WERI-Rb-1 (cell line): ENCODE measurements around the gene NAA16.
"Not testable (repeated sequence)": the region's sequence is repeated elsewhere in the genome, so short reads cannot be mapped to it uniquely, and the experiment has no call there.

Experiments
- DNase-seq: peaks from one replicate; pipeline ENCODE4 v3.0.0-alpha.2; 2020
- H3K27ac ChIP-seq: fragments of 250-450 bp; sonication (Bioruptor Pico); 2 replicates; pipeline ENCODE4 v1.5.1; 2020; ENCODE audit warnings: mild to moderate bottlenecking, moderate library complexity
- H3K27me3 ChIP-seq: fragments of 250-450 bp; sonication (Bioruptor Pico); 2 replicates; pipeline ENCODE4 v1.5.1; 2021; ENCODE audit warnings: mild to moderate bottlenecking, low read depth, moderate library complexity; ENCODE audit not compliant: insufficient read depth, severe bottlenecking
- H3K36me3 ChIP-seq: fragments of 250-450 bp; sonication (Bioruptor Pico); 2 replicates; pipeline ENCODE4 v1.5.1; 2020; ENCODE audit warnings: mild to moderate bottlenecking, moderate library complexity
- H3K4me3 ChIP-seq: 2 replicates; pipeline ENCODE4 v1.5.1; 2011; ENCODE audit warnings: low read depth, mild to moderate bottlenecking, control low read depth, low read length
- H3K9me3 ChIP-seq: fragments of 250-450 bp; sonication (Bioruptor Pico); 2 replicates; pipeline ENCODE4 v1.5.1; 2021; ENCODE audit warnings: mild to moderate bottlenecking, moderate library complexity; ENCODE audit not compliant: severe bottlenecking
- CTCF ChIP-seq: IDR thresholded peaks from 2 replicates; pipeline ENCODE4 v1.5.1; 2011; ENCODE audit warnings: low read depth, mild to moderate bottlenecking, control low read depth, inconsistent platforms, low read length

The NAA16 gene

GRCh38 chr13:41413872-41414271 lies 102.8 kb downstream of the NAA16 start:
- no peak for DNase-seq
- no peak overlapping the region for H3K4me3 ChIP-seq

GRCh38 chr13:41416276-41416675 lies 105.2 kb downstream of the NAA16 start:
- H3K36me3 ChIP-seq, result no peaks in the 10 kb centered on the region
- H3K27ac ChIP-seq, result no peak overlapping the region
- H3K9me3 ChIP-seq, result no peaks in the 10 kb centered on the region
- DNase-seq, result no peak
- no peak for TF ChIP-seq CTCF
- H3K27me3 ChIP-seq, result no peaks in the 10 kb centered on the region
- H3K4me3 ChIP-seq, result no peak overlapping the region

More at GRCh38 chr13:41413872-41414271, 102.8 kb downstream of the NAA16 start:
- Histone ChIP-seq H3K9me3 (no peaks in the 10 kb centered on the region), H3K27me3 (no peaks in the 10 kb centered on the region), H3K36me3 (no peaks in the 10 kb centered on the region), H3K27ac (no peak overlapping the region)
- TF ChIP-seq CTCF, result no peak

- H3K36me3 ChIP-seq, result no peaks in the 10 kb centered on the region
Observed at GRCh38 chr13:41418027-41418426, 107.0 kb downstream of the NAA16 start.

GRCh38 chr13:41418731-41419130 lies 107.7 kb downstream of the NAA16 start:
- no peak overlapping the region for H3K27ac ChIP-seq
- H3K4me3 ChIP-seq, result no peak overlapping the region
- no peaks in the 10 kb centered on the region for H3K9me3 ChIP-seq
- H3K27me3 ChIP-seq, result no peaks in the 10 kb centered on the region
- TF ChIP-seq CTCF, result no peak
- no peaks in the 10 kb centered on the region for H3K36me3 ChIP-seq
- no peak for DNase-seq

More at GRCh38 chr13:41418027-41418426, 107.0 kb downstream of the NAA16 start:
- Histone ChIP-seq H3K27me3 (no peaks in the 10 kb centered on the region), H3K27ac (no peak overlapping the region), H3K9me3 (no peaks in the 10 kb centered on the region), H3K4me3 (no peak overlapping the region)
- TF ChIP-seq CTCF, result no peak
- no peak for DNase-seq

GRCh38 chr13:41419206-41419605 lies 108.1 kb downstream of the NAA16 start:
- no peak for DNase-seq
- H3K27me3 ChIP-seq, result no peaks in the 10 kb centered on the region
- H3K27ac ChIP-seq, result no peak overlapping the region
- no peak overlapping the region for H3K4me3 ChIP-seq
- TF ChIP-seq CTCF, result no peak
- no peaks in the 10 kb centered on the region for H3K36me3 ChIP-seq
- H3K9me3 ChIP-seq, result no peaks in the 10 kb centered on the region

- H3K36me3 ChIP-seq, result no peaks in the 10 kb centered on the region
- no peak overlapping the region for H3K4me3 ChIP-seq
- H3K27ac ChIP-seq, result no peak overlapping the region
- no peaks in the 10 kb centered on the region for H3K9me3 ChIP-seq
- no peak for DNase-seq
- TF ChIP-seq CTCF, result no peak
- H3K27me3 ChIP-seq, result no peaks in the 10 kb centered on the region
Observed at GRCh38 chr13:41420146-41420545, 109.1 kb downstream of the NAA16 start.

- not testable (repeated sequence) for DNase-seq, H3K36me3 ChIP-seq, H3K9me3 ChIP-seq, H3K4me3 ChIP-seq, H3K27ac ChIP-seq, H3K27me3 ChIP-seq
Observed at GRCh38 chr13:41421330-41421729, 110.3 kb downstream of the NAA16 start.

GRCh38 chr13:41421983-41422382 lies 110.9 kb downstream of the NAA16 start:
- not testable (repeated sequence) for DNase-seq

GRCh38 chr13:41423259-41423658 lies 112.2 kb downstream of the NAA16 start:
- H3K27me3 ChIP-seq, H3K36me3 ChIP-seq, H3K27ac ChIP-seq, H3K4me3 ChIP-seq, DNase-seq, H3K9me3 ChIP-seq: not testable (repeated sequence)

More at GRCh38 chr13:41421983-41422382, 110.9 kb downstream of the NAA16 start:
- H3K9me3 ChIP-seq, H3K4me3 ChIP-seq, H3K27me3 ChIP-seq, H3K36me3 ChIP-seq, H3K27ac ChIP-seq: not testable (repeated sequence)
